HCT116 (cell line): ENCODE results near the gene FLNA. TPM values are rescaled to one million over a fixed set of nuclear protein-coding genes. Genes with fewer than 3 reads are reported as not detected.

Experiments used
- ATAC-seq: fragments of 200-7000 bp; cut with Tn5 transposase; 2 replicates; pipeline ENCODE4 v1.9.1; 2020; ENCODE audit warnings: mild to moderate bottlenecking, moderate library complexity
- BruUV-seq: library from RNA; stranded (reverse); fragments of 400-500 nt; replicated peaks from 2 replicates; lab custom pipeline; 2021; lab: Mats Ljungman, UMichigan
- CTCF ChIA-PET: fragments of 300-600 bp; sonication (Branson Sonifier 250); formaldehyde crosslinking; loops from one replicate; lab custom pipeline; 2021; ENCODE audit warnings: antibody characterized with exemption; lab: Charles Lee
- POLR2A ChIA-PET: fragments of 300-600, 350-600 bp; sonication (Branson Sonifier 250); formaldehyde crosslinking; loops from one replicate; lab custom pipeline; 2021; ENCODE audit warnings: antibody characterized with exemption; lab: Charles Lee
- RAD21 ChIA-PET, 2 experiments: fragments of 300-600 bp; sonication (Branson Sonifier 250); formaldehyde crosslinking; loops; one replicate each; lab custom pipeline; 2023; ENCODE audit warnings: low total read pairs in 2 of 2; ENCODE audit not compliant: uncharacterized antibody in 2 of 2, unreplicated experiment in 2 of 2, low non-redundant PET in 1 of 2; lab: Charles Lee
- DNase-seq: peaks from one replicate; pipeline ENCODE4 v3.0.0-alpha.2; 2010; ENCODE audit warnings: low read depth, low spot score
- H2AFZ ChIP-seq: fragments of 200-600 bp; shearing (Covaris generic), sonication (generic); 2 replicates; pipeline ENCODE4 v1.6.1; 2017; ENCODE audit warnings: low read depth, mixed run types, mixed read lengths, antibody characterized with exemption, low read length; ENCODE audit not compliant: poor library complexity, severe bottlenecking
- H3K27ac ChIP-seq: 2 replicates; pipeline ENCODE4 v1.5.1; 2012; ENCODE audit warnings: low read depth, low read length
- H3K27me3 ChIP-seq: fragments of 200-600 bp; sonication (generic); 2 replicates; pipeline ENCODE4 v1.6.1; 2016; ENCODE audit warnings: mixed run types, low read length, mixed read lengths; ENCODE audit not compliant: insufficient read depth
- H3K36me3 ChIP-seq, 2 experiments: fragments of 200-500 bp in 1 of 2; fragments of 200-600 bp in 1 of 2; sonication (Bioruptor generic) in 1 of 2; sonication (generic) in 1 of 2; 2 replicates each; pipeline versions ENCODE4 v1.5.1 to v1.6.1; 2014 to 2016; ENCODE audit warnings: low read length in 2 of 2, inconsistent platforms in 1 of 2, mixed read lengths in 1 of 2, mixed run types in 1 of 2; ENCODE audit not compliant: insufficient read depth in 2 of 2, control insufficient read depth in 1 of 2
- H3K4me1 ChIP-seq, 2 experiments: fragments of 200-600 bp in 1 of 2; sonication (generic) in 1 of 2; 2 replicates each; pipeline versions ENCODE4 v1.5.1 to v1.6.1; 2012 to 2017; ENCODE audit warnings: low read length in 2 of 2, inconsistent platforms in 1 of 2, mild to moderate bottlenecking in 1 of 2, mixed read lengths in 1 of 2, mixed run types in 1 of 2, moderate library complexity in 1 of 2; ENCODE audit not compliant: insufficient read depth in 2 of 2, control insufficient read depth in 1 of 2
- H3K4me2 ChIP-seq: fragments of 200-600 bp; sonication (generic); 2 replicates; pipeline ENCODE4 v1.6.1; 2017; ENCODE audit warnings: mixed run types, low read length, mixed read lengths
- H3K4me3 ChIP-seq, 2 experiments: fragments of 200-600 bp in 1 of 2; sonication (generic) in 1 of 2; replicated peaks in 1 of 2; 2 replicates each; pipeline ENCODE4 v1.5.1; 2011 to 2016; ENCODE audit warnings: low read length in 2 of 2, control low read depth in 1 of 2, low read depth in 1 of 2, mild to moderate bottlenecking in 1 of 2, mixed read lengths in 1 of 2, mixed run types in 1 of 2
- H3K79me2 ChIP-seq: fragments of 200-600 bp; sonication (generic); 2 replicates; pipeline ENCODE4 v1.6.1; 2017; ENCODE audit warnings: mild to moderate bottlenecking, mixed run types, low read length, moderate library complexity, mixed read lengths; ENCODE audit not compliant: insufficient read depth
- H3K9ac ChIP-seq: fragments of 200-600 bp; sonication (generic); 2 replicates; pipeline ENCODE4 v1.6.1; 2016; ENCODE audit warnings: low read length, mixed read lengths
- H3K9me2 ChIP-seq: fragments of 200-600 bp; sonication (generic), shearing (Covaris generic); 2 replicates; pipeline ENCODE4 v1.6.1; 2017; ENCODE audit warnings: mixed run types, mild to moderate bottlenecking, moderate library complexity; ENCODE audit not compliant: insufficient read depth
- H3K9me3 ChIP-seq, 2 experiments: fragments of 200-500 bp in 1 of 2; fragments of 200-600 bp in 1 of 2; sonication (Bioruptor generic) in 1 of 2; sonication (generic) in 1 of 2; 2 replicates each; pipeline ENCODE4 v1.6.1; 2014 to 2017; ENCODE audit warnings: low read length in 2 of 2, mixed read lengths in 2 of 2, inconsistent platforms in 1 of 2, low read depth in 1 of 2, mild to moderate bottlenecking in 1 of 2, mixed run types in 1 of 2, moderate library complexity in 1 of 2; ENCODE audit not compliant: control insufficient read depth in 1 of 2, insufficient read depth in 1 of 2
- H4K20me1 ChIP-seq: fragments of 200-600 bp; sonication (generic), shearing (Covaris generic); 2 replicates; pipeline ENCODE4 v1.6.1; 2017; ENCODE audit warnings: mixed run types, mild to moderate bottlenecking, moderate library complexity; ENCODE audit not compliant: insufficient read depth
- EGR1 ChIP-seq: IDR thresholded peaks from 2 replicates; pipeline ENCODE4 v1.6.1; 2012; ENCODE audit warnings: low read depth
- ELF1 ChIP-seq: IDR thresholded peaks from 2 replicates; pipeline ENCODE4 v1.6.1; 2012; ENCODE audit warnings: low read depth, borderline replicate concordance
- EZH2 ChIP-seq: fragments of 200-600 bp; sonication (generic); IDR thresholded peaks from 2 replicates; pipeline ENCODE4 v1.6.1; 2017; ENCODE audit warnings: antibody characterized with exemption, mixed run types
- SRF ChIP-seq: IDR thresholded peaks from 2 replicates; pipeline ENCODE4 v1.6.1; 2012; ENCODE audit warnings: low read depth
- ZFX ChIP-seq: fragments of 450-650 bp; IDR thresholded peaks from 2 replicates; pipeline ENCODE4 v1.6.1; 2017
- intact Hi-C: fragments of 100-400 bp; cut with micrococcal nuclease; formaldehyde crosslinking; loops from 2 replicates; pipeline ENCODE4 v1.10.0; 2022
- total RNA-seq: library from RNA; stranded (reverse); gene quantifications from one replicate; pipeline ENCODE4 v1.2.1, GENCODE V29; 2021; ENCODE audit not compliant: unreplicated experiment
- TF ChIP-seq, protein P1 (sequence below), 3 experiments: fragments of 200-600 bp in 1 of 3; sonication (generic) in 1 of 3; IDR thresholded peaks in 2 of 3; conservative IDR thresholded peaks in 1 of 3; 2 replicates each; pipeline ENCODE4 v1.5.1; 2012 to 2017; ENCODE audit warnings: low read depth in 2 of 3, low read length in 2 of 3, antibody characterized with exemption in 1 of 3, borderline replicate concordance in 1 of 3, control low read depth in 1 of 3, mild to moderate bottlenecking in 1 of 3, mixed read lengths in 1 of 3, mixed run types in 1 of 3, moderate library complexity in 1 of 3; ENCODE audit not compliant: insufficient read depth in 1 of 3

Gene FLNA
- total RNA-seq, 1 experiment from 2014 or later = 546 TPM

DNA sequence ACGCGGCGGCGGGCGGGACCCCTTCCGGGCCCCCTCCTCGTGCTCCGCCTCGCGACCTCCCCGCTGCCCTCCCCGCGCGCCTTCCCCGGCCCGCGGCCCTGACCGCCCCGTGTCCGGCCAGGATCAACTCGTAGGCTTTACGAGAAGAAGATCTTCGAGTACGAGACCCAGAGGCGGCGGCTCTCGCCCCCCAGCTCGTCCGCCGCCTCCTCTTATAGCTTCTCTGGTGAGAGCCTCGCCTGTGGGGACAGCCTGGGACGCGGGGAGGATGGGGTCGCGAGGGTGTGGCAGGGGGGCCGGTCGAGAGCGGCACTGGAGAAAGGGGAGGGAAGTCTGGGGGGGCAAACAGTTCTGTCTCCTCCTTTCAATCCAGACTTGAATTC lies 5.1 kb upstream of the FLNA start:
- ChIA-PET CTCF (no interaction called here), RAD21 (interaction anchor here in 1 of 2 experiments (0.7 kb wide), 1 partner anchor 374 kb away, joined by 8 read pairs; no protein-coding TSS in a partner anchor), POLR2A (interaction anchor here (1.0 to 1.3 kb wide), 2 partner anchors 9 to 10 kb away, joined by 7 to 9 read pairs; no protein-coding TSS in a partner anchor)
- Histone ChIP-seq H3K9me3 (no peaks in the 10 kb centered on the region), H3K4me3 (peak overlapping the region; percentile 80 to 84), H3K9ac (peak overlapping the region; percentile 98), H2AFZ (no peak overlapping the region), H3K79me2 (peaks cover 25% of the 10 kb centered on the region), H3K27me3 (no peaks in the 10 kb centered on the region), H3K27ac (peak overlapping the region; percentile 94), H3K4me2 (peak overlapping the region; percentile 88), H4K20me1 (no peaks in the 10 kb centered on the region), H3K36me3 (peaks cover 0 to 4% of the 10 kb centered on the region in 2 experiments; a peak in 2 of 4 replicates), H3K4me1 (peaks cover 12 to 40% of the 10 kb centered on the region in 2 experiments), H3K9me2 (no peaks in the 10 kb centered on the region)
- intact Hi-C loops = no loop called here
- no TSS peak for BruUV-seq
- ATAC-seq (no peak), DNase-seq (no peak)
- TF ChIP-seq EZH2 (no peak), ELF1 (no peak), ZFX (peak; percentile 80; the same call in 1 of the 2 replicates), SRF (no peak), EGR1 (no peak)
- TF ChIP-seq, protein P1, sequence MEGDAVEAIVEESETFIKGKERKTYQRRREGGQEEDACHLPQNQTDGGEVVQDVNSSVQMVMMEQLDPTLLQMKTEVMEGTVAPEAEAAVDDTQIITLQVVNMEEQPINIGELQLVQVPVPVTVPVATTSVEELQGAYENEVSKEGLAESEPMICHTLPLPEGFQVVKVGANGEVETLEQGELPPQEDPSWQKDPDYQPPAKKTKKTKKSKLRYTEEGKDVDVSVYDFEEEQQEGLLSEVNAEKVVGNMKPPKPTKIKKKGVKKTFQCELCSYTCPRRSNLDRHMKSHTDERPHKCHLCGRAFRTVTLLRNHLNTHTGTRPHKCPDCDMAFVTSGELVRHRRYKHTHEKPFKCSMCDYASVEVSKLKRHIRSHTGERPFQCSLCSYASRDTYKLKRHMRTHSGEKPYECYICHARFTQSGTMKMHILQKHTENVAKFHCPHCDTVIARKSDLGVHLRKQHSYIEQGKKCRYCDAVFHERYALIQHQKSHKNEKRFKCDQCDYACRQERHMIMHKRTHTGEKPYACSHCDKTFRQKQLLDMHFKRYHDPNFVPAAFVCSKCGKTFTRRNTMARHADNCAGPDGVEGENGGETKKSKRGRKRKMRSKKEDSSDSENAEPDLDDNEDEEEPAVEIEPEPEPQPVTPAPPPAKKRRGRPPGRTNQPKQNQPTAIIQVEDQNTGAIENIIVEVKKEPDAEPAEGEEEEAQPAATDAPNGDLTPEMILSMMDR (IDR thresholded peaks at IDR 0.05 in 2 of 3, conservative IDR thresholded peaks at IDR 0.05 in 1 of 3; ENCODE audit: borderline replicate concordance in 1 of 3, insufficient read depth in 1 of 3, low read depth in 2 of 3, low read length in 2 of 3) = no peak
